Spleen (tissue), 11 donors: ENCODE results near the gene JAML. TPM values are rescaled to one million over a fixed set of nuclear protein-coding genes. Genes with fewer than 3 reads are reported as not detected.

Source experiments
- DNase-seq: peaks from one replicate; pipeline ENCODE4 v3.0.0-alpha.2; 2020
- H3K27ac ChIP-seq, 8 donors: fragments of 200-600 bp; sonication (generic) in 7 of 8; 1 replicate in 4 of 8; 2 replicates in 4 of 8; pipeline versions ENCODE4 v1.5.0 to v1.8.0; 2016 to 2021; ENCODE audit warnings: inconsistent platforms in 4 of 8, mild to moderate bottlenecking in 4 of 8, moderate library complexity in 1 of 8
- H3K27me3 ChIP-seq, 7 donors: fragments of 200-600 bp; sonication (generic) in 6 of 7; replicated peaks in 1 of 7; 1 replicate in 4 of 7; 2 replicates in 3 of 7; pipeline versions ENCODE4 v1.5.0 to v1.8.0; 2016 to 2021; ENCODE audit warnings: inconsistent platforms in 3 of 7, mild to moderate bottlenecking in 1 of 7
- H3K36me3 ChIP-seq, 6 donors: fragments of 200-600 bp; sonication (generic) in 5 of 6; 1 replicate in 4 of 6; 2 replicates in 2 of 6; pipeline versions ENCODE4 v1.5.0 to v1.8.0; 2016 to 2021; ENCODE audit warnings: inconsistent platforms in 2 of 6
- H3K4me1 ChIP-seq, 6 donors: fragments of 200-600 bp; sonication (generic) in 5 of 6; 1 replicate in 3 of 6; 2 replicates in 3 of 6; pipeline versions ENCODE4 v1.5.0 to v1.8.0; 2016 to 2021; ENCODE audit warnings: inconsistent platforms in 3 of 6
- H3K4me3 ChIP-seq, 8 donors: fragments of 200-600 bp; sonication (generic) in 7 of 8; 1 replicate in 4 of 8; 2 replicates in 4 of 8; pipeline versions ENCODE4 v1.5.0 to v1.8.0; 2016 to 2021; ENCODE audit warnings: inconsistent platforms in 4 of 8, mild to moderate bottlenecking in 4 of 8, moderate library complexity in 2 of 8
- H3K9me3 ChIP-seq, 8 donors: fragments of 200-600 bp; sonication (generic) in 7 of 8; 1 replicate in 4 of 8; 2 replicates in 4 of 8; pipeline versions ENCODE4 v1.5.0 to v1.8.0; 2016 to 2021; ENCODE audit warnings: inconsistent platforms in 4 of 8
- POLR2A ChIP-seq, 3 donors: fragments of 450-650 bp; IDR thresholded peaks; one replicate each; pipeline ENCODE4 v1.5.1; 2017; ENCODE audit warnings: antibody characterized with exemption in 3 of 3, mild to moderate bottlenecking in 1 of 3
- POLR2AphosphoS5 ChIP-seq, 3 donors: sonication (generic); formaldehyde crosslinking; IDR thresholded peaks; one replicate each; pipeline ENCODE4 v1.5.1; 2017; ENCODE audit warnings: antibody characterized with exemption in 3 of 3
- WGBS, 5 donors: extraction: QIAGEN DNeasy Blood & Tissue Kit in 3 of 5; methylation state at CpG; one replicate each; pipeline versions ENCODE4 v1.1.5 to v1.1.7; 2013 to 2018; 5-methylcytosine and 5-hydroxymethylcytosine counted together
- intact Hi-C: fragments of 100-400 bp; cut with DNase I; formaldehyde crosslinking; loops from one replicate; pipeline ENCODE4 v1.15.0; 2023; ENCODE audit warnings: low total_unique reads
- polyA plus RNA-seq, 3 donors: library from polyadenylated mRNA; stranded (reverse); fragments of 200-250 nt; gene quantifications; one replicate each; pipeline ENCODE4 v1.2.1, GENCODE V29; 2013
- total RNA-seq, 7 donors: library from RNA; depleted of rRNA in 3 of 7; stranded (reverse); fragments of >200 nt in 3 of 7; fragmentation: NEBNext Ultra II Directional in 4 of 7; extraction: Animal tissue kit (Norgen Biotek cat#: 25700) in 4 of 7; gene quantifications; one replicate each; pipeline versions ENCODE4 v1.1.0 to v1.2.1, GENCODE V29; 2016 to 2021
- TF ChIP-seq, protein P1 (sequence below), 11 experiments: fragments of 200-600 bp in 7 of 11; fragments of 450-650 bp in 4 of 11; sonication (generic) in 4 of 11; IDR thresholded peaks in 8 of 11; conservative IDR thresholded peaks in 3 of 11; 1 replicate in 7 of 11; 2 replicates in 4 of 11; pipeline versions ENCODE4 v1.4.0 to v1.8.0; 2016 to 2021; ENCODE audit warnings: antibody characterized with exemption in 11 of 11, inconsistent platforms in 4 of 11, mild to moderate bottlenecking in 1 of 11
- donor health status: healthy with polysubstance abuse.
- donor health status: DM: no; HTN: no; CAD: no; lungs with moderate emphysema.
- donor health status: DM: no; HTN: no; CAD: no.
- donor health status: Bipolar disorder and iron deficiency.
- donor health status: healthy.
- donor health status: DM: no; HTN: no; CAD: no.
- donor health status: DM: yes; HTN: yes; CAD: no.

Gene JAML
- total and polyA plus RNA-seq, 10 donors, result 18.2 to 180 (median 89.3) TPM

- H3K27ac ChIP-seq, result peak overlapping the region in 6 of 8 donors; percentile 15 to 83 (median 54)
- H3K4me3 ChIP-seq, result peak overlapping the region in 1 of 8 donors; percentile 24
- no peak for TF ChIP-seq POLR2A (IDR thresholded peaks at IDR 0.05)
- TF ChIP-seq, protein P1, sequence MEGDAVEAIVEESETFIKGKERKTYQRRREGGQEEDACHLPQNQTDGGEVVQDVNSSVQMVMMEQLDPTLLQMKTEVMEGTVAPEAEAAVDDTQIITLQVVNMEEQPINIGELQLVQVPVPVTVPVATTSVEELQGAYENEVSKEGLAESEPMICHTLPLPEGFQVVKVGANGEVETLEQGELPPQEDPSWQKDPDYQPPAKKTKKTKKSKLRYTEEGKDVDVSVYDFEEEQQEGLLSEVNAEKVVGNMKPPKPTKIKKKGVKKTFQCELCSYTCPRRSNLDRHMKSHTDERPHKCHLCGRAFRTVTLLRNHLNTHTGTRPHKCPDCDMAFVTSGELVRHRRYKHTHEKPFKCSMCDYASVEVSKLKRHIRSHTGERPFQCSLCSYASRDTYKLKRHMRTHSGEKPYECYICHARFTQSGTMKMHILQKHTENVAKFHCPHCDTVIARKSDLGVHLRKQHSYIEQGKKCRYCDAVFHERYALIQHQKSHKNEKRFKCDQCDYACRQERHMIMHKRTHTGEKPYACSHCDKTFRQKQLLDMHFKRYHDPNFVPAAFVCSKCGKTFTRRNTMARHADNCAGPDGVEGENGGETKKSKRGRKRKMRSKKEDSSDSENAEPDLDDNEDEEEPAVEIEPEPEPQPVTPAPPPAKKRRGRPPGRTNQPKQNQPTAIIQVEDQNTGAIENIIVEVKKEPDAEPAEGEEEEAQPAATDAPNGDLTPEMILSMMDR (IDR thresholded peaks at IDR 0.05 in 8 of 11, conservative IDR thresholded peaks at IDR 0.05 in 3 of 11), result no peak
- no peak for TF ChIP-seq POLR2AphosphoS5 (IDR thresholded peaks at IDR 0.05)
Measured at GRCh38 chr11:118219732-118220131, 5.1 kb downstream of the JAML start.

DNA sequence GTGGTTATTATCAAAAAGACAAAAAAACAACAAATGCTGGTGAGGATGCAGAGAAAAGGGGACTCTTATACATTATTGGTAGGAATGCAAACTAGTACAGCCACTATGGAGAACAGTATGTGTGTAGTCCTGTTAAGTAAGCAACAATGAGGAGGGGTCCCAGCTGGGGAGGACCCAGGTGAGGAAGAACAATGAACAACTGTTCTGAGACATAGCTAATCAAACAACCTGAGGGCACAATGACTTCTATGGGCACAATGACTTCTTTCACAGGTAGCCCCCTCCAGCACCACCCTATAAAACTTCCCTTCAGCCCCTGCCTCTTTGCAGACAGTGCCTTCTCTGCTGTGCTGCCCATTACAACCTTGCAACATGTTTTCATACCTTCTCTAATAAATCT is 5.6 kb downstream of the JAML start:
- no peaks in the 10 kb centered on the region for H3K36me3 ChIP-seq
- DNase-seq, result no peak
- TF ChIP-seq POLR2A (IDR thresholded peaks at IDR 0.05) (no peak), POLR2AphosphoS5 (IDR thresholded peaks at IDR 0.05) (no peak)
- TF ChIP-seq, protein P1 (IDR thresholded peaks at IDR 0.05 in 8 of 11, conservative IDR thresholded peaks at IDR 0.05 in 3 of 11), result no peak
- peak overlapping the region in 6 of 8 donors; percentile 15 to 83 (median 54) for H3K27ac ChIP-seq
- no peaks in the 10 kb centered on the region for H3K9me3 ChIP-seq
- peak overlapping the region in 1 of 8 donors; percentile 24 for H3K4me3 ChIP-seq
- H3K27me3 ChIP-seq, result peaks cover 0 to 58% (median 0%) of the 10 kb centered on the region in 7 donors
- peaks cover 13 to 99% (median 56%) of the 10 kb centered on the region in 6 donors for H3K4me1 ChIP-seq
- intact Hi-C loops, result no loop called here

More at GRCh38 chr11:118219732-118220131, 5.1 kb downstream of the JAML start:
- Histone ChIP-seq H3K36me3 (no peaks in the 10 kb centered on the region), H3K4me1 (peaks cover 9 to 97% (median 53%) of the 10 kb centered on the region in 6 donors), H3K9me3 (no peaks in the 10 kb centered on the region), H3K27me3 (peaks cover 0 to 58% (median 0%) of the 10 kb centered on the region in 7 donors)
- DNase-seq, result no peak
- 23 to 48% (median 40%) methylated on average over 1 of the region's 1 CpG for WGBS, 5 donors
- intact Hi-C loops, result no loop called here

- WGBS, 5 donors, result 61 to 77% (median 76%) methylated on average over 3 of the region's 3 CpGs
- H3K27ac ChIP-seq, result peak overlapping the region in 6 of 8 donors; percentile 7 to 88 (median 75)
- TF ChIP-seq POLR2A (IDR thresholded peaks at IDR 0.05) (no peak), POLR2AphosphoS5 (IDR thresholded peaks at IDR 0.05) (no peak)
- TF ChIP-seq, protein P1 (IDR thresholded peaks at IDR 0.05 in 8 of 11, conservative IDR thresholded peaks at IDR 0.05 in 3 of 11), result no peak
- no peak for DNase-seq
- no peaks in the 10 kb centered on the region for H3K9me3 ChIP-seq
- peak overlapping the region in 1 of 8 donors; percentile 35 for H3K4me3 ChIP-seq
- intact Hi-C loops, result no loop called here
- H3K27me3 ChIP-seq, result peaks cover 0 to 41% (median 0%) of the 10 kb centered on the region in 7 donors
- peaks cover 22 to 100% (median 67%) of the 10 kb centered on the region in 6 donors for H3K4me1 ChIP-seq
- H3K36me3 ChIP-seq, result no peaks in the 10 kb centered on the region
Measured at GRCh38 chr11:118217575-118217974, 7.2 kb downstream of the JAML start.

- H3K9me3 ChIP-seq, result no peaks in the 10 kb centered on the region
- TF ChIP-seq POLR2A (IDR thresholded peaks at IDR 0.05), result no peak
- no peak for TF ChIP-seq POLR2AphosphoS5 (IDR thresholded peaks at IDR 0.05)
- TF ChIP-seq, protein P1 (IDR thresholded peaks at IDR 0.05 in 8 of 11, conservative IDR thresholded peaks at IDR 0.05 in 3 of 11), result no peak
- intact Hi-C loops, result no loop called here
- peaks cover 22 to 100% (median 67%) of the 10 kb centered on the region in 6 donors for H3K4me1 ChIP-seq
- H3K36me3 ChIP-seq, result peaks cover 0 to 4% (median 0%) of the 10 kb centered on the region in 6 donors
- H3K27ac ChIP-seq, result peak overlapping the region in 6 of 8 donors; percentile 7 to 88 (median 75)
- H3K4me3 ChIP-seq, result peak overlapping the region in 1 of 8 donors; percentile 35
- DNase-seq, result no peak
- 50 to 68% (median 58%) methylated on average over 10 to 11 of the region's 11 CpGs for WGBS, 5 donors
- H3K27me3 ChIP-seq, result peaks cover 0 to 34% (median 0%) of the 10 kb centered on the region in 7 donors
Measured at GRCh38 chr11:118216621-118217481, 8.0 kb downstream of the JAML start.
